Stimulated activated CD4-positive, alpha-beta T cell treated with anti-CD3 and anti-CD28 coated beads, Interleukin-1b, Interleukin-23, amount 100 ng/mL, for 24 hours (primary cell): ENCODE measurements around the gene STXBP5.
"Not testable (repeated sequence)": the region's sequence is repeated elsewhere in the genome, so short reads cannot be mapped to it uniquely, and the experiment has no call there.

Experiments used
- DNase-seq, 4 experiments: peaks; one replicate each; pipeline ENCODE4 v3.0.0-alpha.2; 2020; ENCODE audit warnings: low read depth in 4 of 4, low spot score in 1 of 4

The STXBP5 gene

GRCh38 chr6:147372806-147373205 lies 168.6 kb downstream of the STXBP5 start:
- DNase-seq = no peak

- DNase-seq = no peak
Observed at GRCh38 chr6:147378819-147379218, 174.6 kb downstream of the STXBP5 start.

GRCh38 chr6:147380841-147381240 lies 176.6 kb downstream of the STXBP5 start:
- DNase-seq = not testable (repeated sequence)

- DNase-seq = no peak
Observed at GRCh38 chr6:147381712-147382111, 177.5 kb downstream of the STXBP5 start.

GRCh38 chr6:147382945-147383554 lies 178.8 kb downstream of the STXBP5 start:
- DNase-seq = no peak

- no peak for DNase-seq
Observed at GRCh38 chr6:147384029-147384428, 179.8 kb downstream of the STXBP5 start.

- DNase-seq = no peak
Observed at GRCh38 chr6:147384737-147385710, 180.8 kb downstream of the STXBP5 start.

- no peak for DNase-seq
Observed at GRCh38 chr6:147389463-147389862, 185.2 kb downstream of the STXBP5 start.

GRCh38 chr6:147390909-147391536 lies 186.8 kb downstream of the STXBP5 start:
- DNase-seq = no peak

- no peak for DNase-seq
Observed at GRCh38 chr6:147392917-147393625, 188.9 kb downstream of the STXBP5 start.

- no peak for DNase-seq
Observed at GRCh38 chr6:147395158-147395557, 190.9 kb downstream of the STXBP5 start.

- no peak for DNase-seq
Observed at GRCh38 chr6:147397306-147397705, 193.1 kb downstream of the STXBP5 start.

- DNase-seq = no peak
Observed at GRCh38 chr6:147400968-147401367, 196.8 kb downstream of the STXBP5 start.

GRCh38 chr6:147401779-147402178 lies 197.6 kb downstream of the STXBP5 start:
- DNase-seq = no peak

GRCh38 chr6:147406783-147407182 lies 202.6 kb downstream of the STXBP5 start:
- DNase-seq = no peak

- no peak for DNase-seq
Observed at GRCh38 chr6:147407571-147407970, 203.4 kb downstream of the STXBP5 start.

GRCh38 chr6:147416622-147417021 lies 212.4 kb downstream of the STXBP5 start:
- DNase-seq = no peak

- no peak for DNase-seq
Observed at GRCh38 chr6:147417954-147418353, 213.7 kb downstream of the STXBP5 start.

GRCh38 chr6:147418523-147418922 lies 214.3 kb downstream of the STXBP5 start:
- no peak for DNase-seq

- no peak for DNase-seq
Observed at GRCh38 chr6:147421903-147422302, 217.7 kb downstream of the STXBP5 start.

- no peak for DNase-seq
Observed at GRCh38 chr6:147423111-147423510, 218.9 kb downstream of the STXBP5 start.
